Motor neuron (in vitro differentiated cells): ENCODE data around the gene SLC5A10. TPM values are rescaled to one million over a fixed set of nuclear protein-coding genes. Genes with fewer than 3 reads are reported as not detected.
"Not testable (repeated sequence)": the region's sequence is repeated elsewhere in the genome, so short reads cannot be mapped to it uniquely, and the experiment has no call there.

ENCODE experiments used
- ATAC-seq, 8 experiments: fragments of 200-7000 bp; cut with Tn5 transposase; replicated peaks in 6 of 8; 2 replicates each; pipeline ENCODE4 v1.8.0; 2021; ENCODE audit warnings: mild to moderate bottlenecking in 8 of 8, moderate library complexity in 8 of 8
- H3K27ac ChIP-seq, 2 donors: fragments of 250-450 bp; sonication (Bioruptor Pico); 2 replicates each; pipeline ENCODE4 v1.9.0; 2021; ENCODE audit warnings: antibody characterized with exemption in 2 of 2, mild to moderate bottlenecking in 2 of 2, moderate library complexity in 1 of 2
- H3K4me1 ChIP-seq, 2 donors: fragments of 250-450 bp; sonication (Bioruptor Pico); replicated peaks in 1 of 2; 2 replicates each; pipeline ENCODE4 v1.6.1; 2021; ENCODE audit warnings: antibody characterized with exemption in 2 of 2, mild to moderate bottlenecking in 2 of 2, moderate library complexity in 1 of 2
- H3K4me3 ChIP-seq, 5 donors: fragments of 250-450 bp; sonication (Bioruptor Pico); 2 replicates each; pipeline ENCODE4 v1.9.0; 2021; ENCODE audit warnings: antibody characterized with exemption in 5 of 5, mild to moderate bottlenecking in 5 of 5, moderate library complexity in 4 of 5
- WGBS, 10 experiments: fragments of 450-650 bp; shearing (Covaris generic); methylation state at CpG; one replicate each; pipeline ENCODE4 v1.0.0; 2022; 5-methylcytosine and 5-hydroxymethylcytosine counted together
- in situ Hi-C, 9 experiments: fragments of 400-800 bp; cut with MboI; loops; one replicate each; pipeline ENCODE4 v1.15.0; 2021; ENCODE audit warnings: low sequenced_read_pairs in 9 of 9, low pct_unique_long_range_greater_than_20kb in 2 of 9; ENCODE audit not compliant: unreplicated experiment in 9 of 9
- total RNA-seq, 8 experiments: library from RNA; unstranded; fragments of 300-600 nt; gene quantifications; 2 replicates each; pipeline versions ENCODE4 v1.2.3 to v1.2.4, GENCODE V29; 2022

Gene SLC5A10
- total RNA-seq, 8 experiments from 2014 or later: 0.09 to 0.76 (median 0.45) TPM; not detected in 3

- H3K4me1 ChIP-seq, H3K4me3 ChIP-seq, ATAC-seq, in situ Hi-C loops, H3K27ac ChIP-seq: not testable (repeated sequence)
- WGBS, 10 experiments: no CpG with 5 or more reads among the region's 12 CpGs
Observed at GRCh38 chr17:19046782-19047375, 94.9 kb downstream of the SLC5A10 start, which contains the start of gene GRAP. Gene GRAP, minus strand, starts transcription at chr17:19046957. Its CDS starts 31 bp downstream, at chr17:19046926.

GRCh38 chr17:19047510-19047909 lies 95.5 kb downstream of the SLC5A10 start:
- ATAC-seq, in situ Hi-C loops, H3K27ac ChIP-seq, H3K4me1 ChIP-seq, H3K4me3 ChIP-seq: not testable (repeated sequence)
- no CpG with 5 or more reads among the region's 7 CpGs for WGBS, 10 experiments

- WGBS, 10 experiments: no CpG with 5 or more reads among the region's 7 CpGs
Observed at GRCh38 chr17:19048826-19049225, 96.9 kb downstream of the SLC5A10 start.

GRCh38 chr17:19055447-19055846 lies 103.5 kb downstream of the SLC5A10 start:
- not testable (repeated sequence) for H3K4me3 ChIP-seq

More at GRCh38 chr17:19048826-19049225, 96.9 kb downstream of the SLC5A10 start:
- ATAC-seq, H3K27ac ChIP-seq, H3K4me1 ChIP-seq, H3K4me3 ChIP-seq, in situ Hi-C loops: not testable (repeated sequence)

GRCh38 chr17:19062009-19062717 lies 110.2 kb downstream of the SLC5A10 start:
- H3K4me1 ChIP-seq, in situ Hi-C loops, H3K4me3 ChIP-seq, H3K27ac ChIP-seq: not testable (repeated sequence)
- ATAC-seq: peak in 7 of 8 experiments; percentile 62 to 87 (median 82)
- no CpG with 5 or more reads among the region's 51 CpGs for WGBS, 10 experiments

More at GRCh38 chr17:19055447-19055846, 103.5 kb downstream of the SLC5A10 start:
- ATAC-seq: peak in 3 of 8 experiments; percentile 90 to 95 (median 93)
- H3K4me1 ChIP-seq, in situ Hi-C loops, H3K27ac ChIP-seq: not testable (repeated sequence)
- WGBS, 10 experiments: no CpG with 5 or more reads among the region's 12 CpGs

GRCh38 chr17:19062718-19063325 lies 110.9 kb downstream of the SLC5A10 start:
- H3K27ac ChIP-seq, H3K4me3 ChIP-seq, in situ Hi-C loops, H3K4me1 ChIP-seq: not testable (repeated sequence)
- WGBS, 10 experiments: no CpG with 5 or more reads among the region's 20 CpGs
- ATAC-seq: peak; percentile 65 to 94 (median 86)

GRCh38 chr17:19063326-19063956 lies 111.5 kb downstream of the SLC5A10 start:
- Histone ChIP-seq H3K27ac (peak overlapping the region; percentile 69 to 84), H3K4me3 (peak overlapping the region; percentile 12 to 31 (median 22))
- peak in 3 of 8 experiments; percentile 19 to 56 (median 29) for ATAC-seq
- no CpG with 5 or more reads among the region's 44 CpGs for WGBS, 10 experiments
- in situ Hi-C loops, H3K4me1 ChIP-seq: not testable (repeated sequence)

GRCh38 chr17:19064378-19064777 lies 112.4 kb downstream of the SLC5A10 start:
- ATAC-seq: not testable (repeated sequence)
- no CpG with 5 or more reads among the region's 17 CpGs for WGBS, 10 experiments
- peak overlapping the region in 1 of 5 donors; percentile 23 for H3K4me3 ChIP-seq

GRCh38 chr17:19070318-19071168 lies 118.6 kb downstream of the SLC5A10 start:
- in situ Hi-C loops, H3K4me1 ChIP-seq, H3K27ac ChIP-seq, H3K4me3 ChIP-seq: not testable (repeated sequence)
- ATAC-seq: peak; percentile 94 to 99 (median 98)
- WGBS, 10 experiments: no CpG with 5 or more reads among the region's 34 CpGs

More at GRCh38 chr17:19064378-19064777, 112.4 kb downstream of the SLC5A10 start:
- in situ Hi-C loops, H3K4me1 ChIP-seq, H3K27ac ChIP-seq: not testable (repeated sequence)

Other genes with a start within 250 kb of the SLC5A10 start
- gene FBXW10, start 208.1 kb upstream of the SLC5A10 start, total RNA-seq: under 1 TPM; 0.08 to 0.50 (median 0.24) TPM
- gene TVP23B, start 171.0 kb upstream of the SLC5A10 start, total RNA-seq: 10 to 100 TPM; 30.7 to 63.1 (median 41.5) TPM
- 10 to 100 TPM; 39.0 to 89.8 (median 63.7) TPM for gene PRPSAP2, start 94.0 kb upstream of the SLC5A10 start, total RNA-seq
- gene FAM83G, start 52.6 kb downstream of the SLC5A10 start, total RNA-seq: 1 to 10 TPM in 5 of 8 experiments, under 1 TPM in 3; 0.37 to 5.9 (median 2.0) TPM
- gene GRAP, start 94.8 kb downstream of the SLC5A10 start, total RNA-seq: 1 to 10 TPM in 1 of 8 experiments, under 1 TPM in 6, not detected in 1; 0.33 to 1.5 (median 0.50) TPM
- 1 to 10 TPM in 5 of 8 experiments, under 1 TPM in 1, not detected in 2; 0.90 to 5.2 (median 1.4) TPM for gene GRAPL, start 175.4 kb downstream of the SLC5A10 start, total RNA-seq